HEK293 (cell line): ENCODE data around the gene DTWD2.
A peak's percentile ranks its signal among the peaks of the same experiment; 100 is the strongest.

Source experiments
- CTCF ChIA-PET: fragments of 350-600 bp; formaldehyde crosslinking; extraction: SDS; loops from one replicate; lab custom pipeline; 2021; ENCODE audit warnings: antibody characterized with exemption; lab: Yijun Ruan, JAX
- POLR2A ChIA-PET: fragments of 300-600 bp; formaldehyde crosslinking; extraction: SDS; loops from one replicate; lab custom pipeline; 2020; ENCODE audit warnings: antibody characterized with exemption, inconsistent platforms; lab: Yijun Ruan, JAX
- H3K27ac ChIP-seq: fragments of 200-500 bp; sonication (Bioruptor generic); 2 replicates; pipeline ENCODE4 v1.5.1; 2014; ENCODE audit warnings: low read depth, low read length, control low read depth, inconsistent platforms; ENCODE audit errors: extremely low read depth
- H3K36me3 ChIP-seq, 2 experiments: fragments of 200-500 bp in 1 of 2; sonication (Bioruptor generic) in 1 of 2; 1 replicate in 1 of 2; 2 replicates in 1 of 2; pipeline ENCODE4 v1.5.1; 2014 to 2017; ENCODE audit warnings: inconsistent platforms in 2 of 2, low read length in 2 of 2; ENCODE audit not compliant: control insufficient read depth in 2 of 2, insufficient read depth in 1 of 2
- H3K4me1 ChIP-seq: fragments of 200-500 bp; sonication (Bioruptor generic); 2 replicates; pipeline ENCODE4 v1.5.1; 2014; ENCODE audit warnings: mild to moderate bottlenecking, low read length, inconsistent platforms; ENCODE audit not compliant: control insufficient read depth, insufficient read depth
- H3K4me3 ChIP-seq: 2 replicates; pipeline ENCODE4 v1.5.1; 2011; ENCODE audit warnings: low read depth, mild to moderate bottlenecking, control low read depth, low read length, moderate library complexity
- H3K9me3 ChIP-seq: fragments of 200-500 bp; sonication (Bioruptor generic); 2 replicates; pipeline ENCODE4 v1.5.1; 2014; ENCODE audit warnings: low read depth, low read length, inconsistent platforms; ENCODE audit not compliant: control insufficient read depth, insufficient read depth
- GFI1B ChIP-seq: fragments of 450-650 bp; formaldehyde crosslinking; IDR thresholded peaks from 2 replicates; pipeline ENCODE4 v1.5.1; 2016; ENCODE audit warnings: missing biosample characterization, missing genetic modification characterization
- GLI4 ChIP-seq: fragments of 450-650 bp; formaldehyde crosslinking; IDR thresholded peaks from 2 replicates; pipeline ENCODE4 v1.5.1; 2016; ENCODE audit warnings: missing biosample characterization, missing genetic modification characterization
- IKZF3 ChIP-seq: fragments of 450-650 bp; IDR thresholded peaks from 2 replicates; pipeline ENCODE4 v1.5.0; 2018; ENCODE audit warnings: missing biosample characterization, mild to moderate bottlenecking, missing genetic modification characterization, moderate library complexity
- KLF10 ChIP-seq: fragments of 450-650 bp; IDR thresholded peaks from 2 replicates; pipeline ENCODE4 v1.5.1; 2018; ENCODE audit warnings: missing biosample characterization, mild to moderate bottlenecking, missing genetic modification characterization
- KLF16 ChIP-seq: fragments of 450-650 bp; formaldehyde crosslinking; IDR thresholded peaks from 2 replicates; pipeline ENCODE4 v1.5.1; 2017; ENCODE audit warnings: missing biosample characterization, missing genetic modification characterization
- KLF7 ChIP-seq: fragments of 450-650 bp; formaldehyde crosslinking; IDR thresholded peaks from 2 replicates; pipeline ENCODE4 v1.5.1; 2016; ENCODE audit warnings: missing biosample characterization, missing genetic modification characterization, borderline replicate concordance
- PRDM2 ChIP-seq: fragments of 450-650 bp; formaldehyde crosslinking; IDR thresholded peaks from 2 replicates; pipeline ENCODE4 v1.5.1; 2016; ENCODE audit warnings: missing biosample characterization, missing genetic modification characterization, borderline replicate concordance
- ZBTB10 ChIP-seq: fragments of 450-650 bp; formaldehyde crosslinking; IDR thresholded peaks from 2 replicates; pipeline ENCODE4 v1.5.1; 2016; ENCODE audit warnings: missing biosample characterization, missing genetic modification characterization
- ZBTB26 ChIP-seq: fragments of 450-650 bp; formaldehyde crosslinking; optimal IDR thresholded peaks from 2 replicates; pipeline ENCODE3; 2016; ENCODE audit warnings: missing biosample characterization, mild to moderate bottlenecking, missing genetic modification characterization
- ZBTB48 ChIP-seq: fragments of 450-650 bp; formaldehyde crosslinking; IDR thresholded peaks from 2 replicates; pipeline ENCODE4 v1.5.1; 2016; ENCODE audit warnings: missing biosample characterization, missing genetic modification characterization
- ZBTB8A ChIP-seq: fragments of 450-650 bp; formaldehyde crosslinking; IDR thresholded peaks from 2 replicates; pipeline ENCODE4 v1.5.1; 2016; ENCODE audit warnings: missing biosample characterization, missing genetic modification characterization
- ZNF112 ChIP-seq: fragments of 450-650 bp; formaldehyde crosslinking; IDR thresholded peaks from 2 replicates; pipeline ENCODE4 v1.5.0; 2017; ENCODE audit warnings: missing biosample characterization, missing genetic modification characterization
- ZNF223 ChIP-seq: fragments of 450-650 bp; formaldehyde crosslinking; IDR thresholded peaks from 2 replicates; pipeline ENCODE4 v1.5.1; 2016; ENCODE audit warnings: missing biosample characterization, missing genetic modification characterization
- ZNF23 ChIP-seq: fragments of 450-650 bp; formaldehyde crosslinking; IDR thresholded peaks from 2 replicates; pipeline ENCODE4 v1.5.1; 2016; ENCODE audit warnings: missing biosample characterization, missing genetic modification characterization, borderline replicate concordance
- ZNF239 ChIP-seq: fragments of 450-650 bp; formaldehyde crosslinking; IDR thresholded peaks from 2 replicates; pipeline ENCODE4 v1.5.1; 2016; ENCODE audit warnings: missing biosample characterization, missing genetic modification characterization
- ZNF404 ChIP-seq: fragments of 450-650 bp; formaldehyde crosslinking; IDR thresholded peaks from 2 replicates; pipeline ENCODE4 v1.5.1; 2017; ENCODE audit warnings: missing biosample characterization, missing genetic modification characterization
- ZNF513 ChIP-seq: fragments of 450-650 bp; IDR thresholded peaks from 2 replicates; pipeline ENCODE4 v1.5.1; 2018; ENCODE audit warnings: missing biosample characterization, missing genetic modification characterization
- ZNF549 ChIP-seq: fragments of 450-650 bp; IDR thresholded peaks from 2 replicates; pipeline ENCODE4 v1.5.1; 2018; ENCODE audit warnings: missing biosample characterization, missing genetic modification characterization, mild to moderate bottlenecking, inconsistent platforms, moderate library complexity
- ZNF596 ChIP-seq: fragments of 450-650 bp; IDR thresholded peaks from 2 replicates; pipeline ENCODE4 v1.5.0; 2018; ENCODE audit warnings: missing biosample characterization, mild to moderate bottlenecking, missing genetic modification characterization, moderate library complexity
- ZNF600 ChIP-seq: fragments of 450-650 bp; formaldehyde crosslinking; IDR thresholded peaks from 2 replicates; pipeline ENCODE4 v1.5.1; 2016; ENCODE audit warnings: missing biosample characterization, missing genetic modification characterization
- ZNF645 ChIP-seq: fragments of 450-650 bp; formaldehyde crosslinking; IDR thresholded peaks from 2 replicates; pipeline ENCODE4; 2016; ENCODE audit warnings: missing biosample characterization, missing genetic modification characterization
- ZNF664 ChIP-seq: fragments of 450-650 bp; formaldehyde crosslinking; IDR thresholded peaks from 2 replicates; pipeline ENCODE4 v1.5.1; 2016; ENCODE audit warnings: missing biosample characterization, missing genetic modification characterization
- ZNF791 ChIP-seq: fragments of 450-650 bp; formaldehyde crosslinking; IDR thresholded peaks from 2 replicates; pipeline ENCODE4 v1.5.1; 2016; ENCODE audit warnings: missing biosample characterization, missing genetic modification characterization
- ZNF843 ChIP-seq: fragments of 450-650 bp; formaldehyde crosslinking; IDR thresholded peaks from 2 replicates; pipeline ENCODE4 v1.5.1; 2016; ENCODE audit warnings: missing biosample characterization, missing genetic modification characterization
- ZSCAN16 ChIP-seq: fragments of 450-650 bp; formaldehyde crosslinking; IDR thresholded peaks from 2 replicates; pipeline ENCODE4 v1.5.1; 2016; ENCODE audit warnings: missing biosample characterization, missing genetic modification characterization
- TF ChIP-seq, protein P1 (sequence below): fragments of 450-650 bp; formaldehyde crosslinking; IDR thresholded peaks from 2 replicates; pipeline ENCODE4 v1.5.1; 2016; ENCODE audit warnings: missing biosample characterization, missing genetic modification characterization

DTWD2 gene

DNA sequence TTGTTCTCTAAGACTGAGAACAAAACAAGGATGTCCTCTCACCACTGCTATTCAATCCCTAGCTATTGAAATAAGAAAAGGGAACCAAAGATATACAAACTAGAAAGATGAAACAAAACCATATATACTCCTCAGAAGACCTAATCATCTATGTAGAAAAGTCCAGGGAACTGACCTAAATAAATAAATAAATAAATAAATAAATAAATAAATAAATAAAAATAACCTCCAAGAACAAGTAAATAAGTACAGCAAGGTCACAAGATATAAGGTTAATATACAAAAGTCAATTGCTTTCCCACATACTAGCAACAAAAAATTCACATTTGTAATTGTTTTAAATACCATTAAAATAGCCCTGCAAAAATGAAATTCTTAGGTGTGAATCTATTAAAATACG is 54.6 kb downstream of the DTWD2 start:
- Histone ChIP-seq H3K36me3 (no peaks in the 10 kb centered on the region), H3K4me1 (0 out of 2 replicates have a peak, but pooled peaks cover 2% of the 10 kb centered on the region), H3K27ac (no peak overlapping the region), H3K9me3 (no peaks in the 10 kb centered on the region), H3K4me3 (no peak overlapping the region)
- ChIA-PET CTCF (no interaction called here), POLR2A (no interaction called here)
- TF ChIP-seq KLF16 (tag by site-specific recombination) (no peak), ZBTB48 (tag by site-specific recombination) (no peak), GFI1B (tag by site-specific recombination) (peak; percentile 58; the same call in 1 of the 2 replicates), IKZF3 (no peak), KLF10 (tag by site-specific recombination) (no peak), GLI4 (tag by site-specific recombination) (no peak), ZBTB8A (tag by site-specific recombination) (peak; percentile 85), ZNF223 (tag by site-specific recombination) (peak; percentile 51; the same call in 1 of the 2 replicates), ZNF664 (peak; percentile 66; the same call in 1 of the 2 replicates), ZNF513 (no peak), ZBTB10 (tag by site-specific recombination) (no peak), ZNF645 (tag by site-specific recombination) (no peak), ZSCAN16 (tag by site-specific recombination) (no peak), ZNF404 (tag by site-specific recombination) (peak; percentile 81; the same call in 1 of the 2 replicates), PRDM2 (tag by site-specific recombination) (no peak), ZBTB26 (no peak), KLF7 (tag by site-specific recombination) (0 out of 2 replicates have a peak, but pooled peaks have one; percentile 41), ZNF23 (no peak), ZNF791 (peak; percentile 74; the same call in 1 of the 2 replicates), ZNF843 (tag by site-specific recombination) (no peak), ZNF596 (tag by site-specific recombination) (no peak), ZNF600 (no peak), ZNF239 (tag by site-specific recombination) (no peak), ZNF549 (tag by site-specific recombination) (no peak), ZNF112 (tag by site-specific recombination) (no peak)
- TF ChIP-seq, protein P1, sequence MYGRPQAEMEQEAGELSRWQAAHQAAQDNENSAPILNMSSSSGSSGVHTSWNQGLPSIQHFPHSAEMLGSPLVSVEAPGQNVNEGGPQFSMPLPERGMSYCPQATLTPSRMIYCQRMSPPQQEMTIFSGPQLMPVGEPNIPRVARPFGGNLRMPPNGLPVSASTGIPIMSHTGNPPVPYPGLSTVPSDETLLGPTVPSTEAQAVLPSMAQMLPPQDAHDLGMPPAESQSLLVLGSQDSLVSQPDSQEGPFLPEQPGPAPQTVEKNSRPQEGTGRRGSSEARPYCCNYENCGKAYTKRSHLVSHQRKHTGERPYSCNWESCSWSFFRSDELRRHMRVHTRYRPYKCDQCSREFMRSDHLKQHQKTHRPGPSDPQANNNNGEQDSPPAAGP (tag by site-specific recombination): no peak
